HG02840 (cell line): ENCODE measurements around the gene XPO4.
"Not testable (repeated sequence)": the region's sequence is repeated elsewhere in the genome, so short reads cannot be mapped to it uniquely, and the experiment has no call there.

Source experiments
- ATAC-seq: cut with Tn5 transposase; IDR thresholded peaks from one replicate; pipeline ENCODE4 v1.9.1; 2021; ENCODE audit warnings: mild to moderate bottlenecking, moderate library complexity, moderate number of reproducible peaks; ENCODE audit not compliant: unreplicated experiment, low FRiP score

Gene XPO4

DNA sequence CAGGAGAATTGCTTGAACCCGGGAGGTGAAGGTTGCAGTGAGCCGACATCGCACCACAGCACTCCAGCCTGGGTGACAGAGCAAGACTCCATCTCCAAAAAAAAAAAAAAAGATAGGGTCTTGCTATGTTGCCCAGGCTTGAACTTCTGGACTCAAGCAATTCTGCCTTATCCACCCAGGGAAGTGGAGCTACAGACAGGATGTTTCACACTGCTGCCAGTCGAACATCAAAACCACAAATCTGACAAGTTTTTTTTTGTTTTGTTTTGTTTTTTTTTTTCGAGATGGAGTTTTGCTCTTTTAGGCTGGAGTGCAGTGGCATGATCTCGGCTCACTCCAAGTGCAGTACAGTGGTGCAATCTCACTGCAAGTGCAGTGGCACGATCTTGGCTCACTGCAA is 10.8 kb downstream of the XPO4 start:
- no peak for ATAC-seq

DNA sequence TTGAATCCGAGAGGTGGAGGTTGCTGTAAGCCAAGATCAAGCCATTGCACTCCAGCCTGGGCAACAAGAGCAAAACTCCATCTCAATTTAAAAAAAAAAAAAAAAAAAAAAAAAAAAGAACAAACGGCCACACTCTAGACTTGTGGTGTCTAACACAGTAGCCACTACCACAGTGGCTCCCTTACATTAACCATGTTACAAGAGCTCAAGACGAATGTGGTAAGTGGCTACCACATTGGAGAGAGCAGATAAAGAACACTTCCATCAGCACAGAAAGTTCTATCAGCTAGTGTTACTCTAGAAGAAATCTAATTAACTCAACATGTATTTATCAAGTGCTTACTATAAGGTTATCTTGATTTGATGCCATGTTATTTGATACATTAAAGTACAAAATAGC is 11.5 kb downstream of the XPO4 start:
- ATAC-seq, result no peak

DNA sequence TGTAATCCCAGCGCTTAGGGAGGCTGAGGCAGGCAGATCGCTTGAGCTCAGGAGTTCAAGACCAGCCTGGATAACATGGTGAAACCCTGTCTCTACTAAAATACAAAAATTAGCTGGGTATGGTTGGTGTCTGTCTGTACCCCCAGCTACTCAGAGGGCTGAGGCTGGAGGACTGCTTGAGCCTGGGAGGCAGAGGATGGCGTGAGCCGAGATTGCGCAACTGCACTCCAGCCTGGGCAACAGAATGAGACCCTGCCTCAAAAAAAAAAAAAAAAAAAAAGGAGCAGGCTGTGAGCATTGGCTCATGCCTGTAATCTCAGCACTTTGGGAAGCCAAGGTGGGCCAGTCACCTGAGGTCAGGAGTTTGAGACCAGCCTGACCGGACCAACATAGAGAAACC is 12.0 kb downstream of the XPO4 start:
- not testable (repeated sequence) for ATAC-seq

DNA sequence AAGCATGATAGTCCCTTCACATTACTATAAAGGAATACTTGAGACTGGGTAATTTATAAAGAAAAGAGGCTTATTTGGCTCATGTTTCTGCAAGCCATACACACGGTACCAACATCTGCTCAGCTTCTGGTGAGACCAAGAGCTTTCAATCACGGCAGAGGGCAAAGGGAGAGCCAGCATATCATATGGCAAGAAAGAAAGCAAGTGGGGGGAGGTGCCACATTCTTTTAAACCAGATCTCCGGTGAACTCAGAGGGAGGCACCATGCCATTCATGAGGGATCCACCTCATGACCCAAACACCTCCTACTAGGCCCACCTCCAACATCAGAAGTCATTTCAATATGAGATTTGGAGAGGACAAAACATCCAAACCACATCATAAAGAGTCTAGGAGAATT is 20.3 kb downstream of the XPO4 start:
- no peak for ATAC-seq

DNA sequence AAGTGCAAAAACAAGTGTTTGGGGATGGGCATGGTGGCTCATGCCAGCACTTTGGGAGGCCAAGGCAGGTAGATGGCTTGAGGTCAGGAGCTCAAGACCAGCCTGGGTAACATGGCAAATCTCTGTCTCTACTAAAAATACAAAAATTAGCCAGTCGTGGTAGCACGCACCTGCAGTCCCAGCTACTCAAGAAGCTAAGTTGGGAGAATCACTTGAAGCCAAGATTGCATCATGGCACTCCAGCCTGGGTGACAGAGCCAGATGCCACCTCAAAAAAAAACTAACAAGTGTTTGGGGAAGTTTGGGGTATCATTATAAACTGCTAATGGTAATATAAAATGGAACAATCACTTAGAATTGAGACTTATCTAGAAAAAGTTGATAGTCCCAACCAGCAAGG is 24.6 kb downstream of the XPO4 start:
- no peak for ATAC-seq

DNA sequence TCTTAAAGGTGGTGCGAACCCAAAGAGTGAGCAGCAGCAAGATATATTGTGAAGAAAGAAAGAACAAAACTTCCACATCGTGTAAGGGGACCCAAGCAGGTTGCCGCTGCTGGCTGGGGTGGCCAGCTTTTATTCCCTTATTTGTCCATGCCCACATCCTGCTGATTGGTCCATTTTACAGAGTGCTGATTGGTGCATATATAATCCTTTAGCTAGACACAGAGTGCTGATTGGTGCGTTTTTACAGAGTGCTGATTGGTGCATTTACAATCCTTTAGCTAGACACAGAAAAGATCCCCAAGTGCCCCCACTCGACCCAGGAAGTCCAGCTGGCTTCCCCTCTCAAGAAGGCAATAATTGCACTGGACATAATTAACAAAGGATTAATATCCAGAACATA is 25.7 kb downstream of the XPO4 start:
- not testable (repeated sequence) for ATAC-seq

DNA sequence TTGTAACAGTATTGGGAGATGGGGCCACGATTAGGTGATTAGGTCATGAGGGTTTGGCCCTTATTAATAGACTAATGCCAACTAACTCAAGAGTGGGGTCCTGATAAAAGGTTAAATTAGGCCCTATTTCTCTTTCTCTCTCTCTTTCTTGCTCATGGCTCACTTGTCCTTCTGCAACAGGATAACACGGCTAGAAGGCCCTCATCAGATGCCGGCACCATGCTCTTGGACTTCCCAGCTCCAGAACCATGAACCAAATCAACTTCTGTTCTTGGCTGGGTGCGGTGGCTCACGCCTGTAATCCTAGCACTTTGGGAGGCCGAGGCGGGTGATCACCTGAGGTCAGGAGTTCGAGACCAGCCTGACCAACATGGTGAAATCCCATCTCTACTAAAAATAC is 28.1 kb downstream of the XPO4 start:
- not testable (repeated sequence) for ATAC-seq

DNA sequence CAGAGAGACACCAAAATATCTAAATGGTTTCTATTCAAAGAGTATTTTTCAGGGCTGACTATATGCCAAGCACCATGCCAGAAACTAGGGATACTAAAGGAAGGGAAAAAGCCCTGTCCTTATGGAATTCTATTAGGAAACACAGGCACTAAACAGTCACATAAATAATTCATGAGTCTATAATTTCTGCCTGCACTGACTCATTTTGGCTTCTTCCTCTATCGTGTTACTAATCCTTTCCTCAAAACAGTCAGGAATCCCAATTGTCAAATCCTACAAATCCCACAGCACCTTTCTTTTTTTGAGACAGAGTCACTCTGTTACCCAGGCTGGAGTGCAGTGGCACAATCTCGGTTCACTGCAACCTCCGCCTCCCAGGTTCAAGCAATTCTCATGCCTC is 29.2 kb downstream of the XPO4 start:
- ATAC-seq, result no peak

DNA sequence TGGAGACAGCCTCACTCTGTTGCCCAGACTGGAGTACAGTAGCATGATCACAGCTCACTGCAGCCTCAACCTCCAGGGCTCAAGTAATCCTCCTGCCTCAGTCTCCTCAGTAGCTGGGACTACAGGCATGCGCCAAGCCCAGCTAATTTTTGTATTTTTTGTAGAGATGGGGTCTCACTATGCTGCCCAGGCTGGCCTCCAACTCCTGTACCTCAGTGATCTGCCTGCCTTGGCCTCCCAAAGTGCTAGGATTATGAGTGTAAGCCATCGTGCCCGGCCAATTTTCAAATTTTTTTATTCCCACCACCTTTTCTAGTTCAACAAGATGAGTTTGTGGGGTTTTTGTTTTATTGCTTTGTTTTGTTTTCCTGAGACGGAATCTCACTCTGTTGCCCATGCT is 31.7 kb downstream of the XPO4 start:
- no peak for ATAC-seq

DNA sequence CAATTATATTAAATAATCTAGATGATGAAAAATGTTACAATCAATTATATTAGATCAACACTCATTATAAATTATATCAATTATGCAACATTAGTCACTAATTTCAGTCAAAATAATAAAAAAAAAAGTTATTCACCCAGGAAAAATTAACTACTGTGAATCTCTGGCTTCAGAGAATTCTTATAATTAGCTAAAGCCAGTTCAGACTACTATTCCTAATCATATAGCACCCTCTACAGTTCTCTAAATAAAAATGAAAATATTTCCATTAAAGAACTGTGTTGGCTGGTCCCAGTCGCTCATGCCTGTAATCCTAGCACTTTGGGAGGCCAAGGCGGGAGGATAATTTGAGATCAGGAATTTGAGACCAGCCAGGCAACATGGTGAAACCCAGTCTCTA is 33.0 kb downstream of the XPO4 start:
- ATAC-seq, result no peak

DNA sequence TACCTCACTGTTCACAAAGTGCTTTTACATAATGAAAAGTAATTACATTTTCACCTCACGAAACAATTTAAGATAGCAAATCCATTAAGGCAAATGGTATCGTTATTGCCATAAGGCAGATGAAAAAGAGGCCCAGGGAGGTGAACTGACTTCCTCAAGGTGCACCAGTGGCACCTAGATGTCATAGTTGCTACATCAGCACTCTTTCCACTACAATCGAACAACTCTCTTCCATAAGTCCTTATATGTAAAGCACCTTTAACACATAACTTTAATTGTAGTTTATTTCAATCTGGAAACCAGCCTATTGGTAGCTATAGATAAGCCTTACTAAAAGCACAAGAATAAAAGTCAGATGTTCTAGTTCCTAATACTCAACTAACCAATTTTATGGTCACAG is 35.1 kb downstream of the XPO4 start:
- ATAC-seq, result no peak

DNA sequence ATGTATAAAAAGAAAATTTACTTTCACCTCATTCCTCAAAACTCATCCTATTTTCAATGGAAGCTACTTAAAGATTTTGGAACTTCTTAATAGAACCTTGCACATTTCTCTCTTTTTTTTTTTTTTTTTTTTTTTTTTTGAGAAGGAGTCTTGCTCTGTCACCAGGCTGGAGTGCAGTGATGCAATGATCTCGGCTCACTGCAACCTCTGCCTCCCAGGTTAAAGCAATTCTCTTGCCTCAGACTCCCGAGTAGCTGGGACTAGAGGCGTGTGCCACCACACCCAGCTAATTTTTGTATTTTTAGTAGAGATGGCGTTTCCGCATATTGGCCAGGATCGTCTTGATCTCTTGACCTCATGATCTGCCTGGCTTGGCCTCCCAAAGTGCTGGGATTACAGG is 40.9 kb downstream of the XPO4 start:
- not testable (repeated sequence) for ATAC-seq

DNA sequence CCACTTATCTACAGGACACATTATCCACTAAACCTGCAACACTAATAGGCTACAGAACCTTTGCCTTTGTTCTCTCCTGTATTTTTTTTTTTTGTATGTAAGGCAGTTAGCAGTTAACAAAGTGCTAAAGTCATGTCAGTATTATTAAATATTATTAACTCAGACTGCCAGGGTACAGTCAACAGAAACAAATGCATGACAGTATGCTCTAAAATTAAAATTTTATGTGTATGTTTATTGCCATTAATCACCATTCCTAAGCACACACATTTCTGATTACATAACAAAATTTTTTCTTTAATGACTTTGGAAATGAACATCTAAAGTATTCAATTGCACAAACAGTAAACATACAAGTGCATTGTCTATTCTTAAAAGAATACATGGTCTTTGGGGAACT is 41.7 kb downstream of the XPO4 start:
- ATAC-seq, result no peak

DNA sequence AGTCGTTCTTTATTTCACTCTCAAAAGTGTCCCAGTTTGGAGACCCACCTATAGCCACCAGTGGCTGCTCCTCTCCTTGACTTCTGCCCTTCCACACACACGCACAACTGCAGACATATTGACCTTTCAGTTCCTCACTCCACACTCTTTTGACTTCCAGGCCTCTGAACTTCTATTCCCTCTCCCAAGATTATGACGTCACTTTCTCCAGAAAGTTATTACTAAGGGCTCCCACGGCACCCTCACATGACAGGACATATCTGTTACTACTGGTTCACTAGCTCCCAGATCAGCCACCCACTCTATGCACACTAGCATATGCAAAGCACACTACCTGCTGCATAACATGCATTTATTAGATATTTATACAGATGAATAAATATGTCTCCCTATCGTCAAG is 45.9 kb downstream of the XPO4 start:
- ATAC-seq, result no peak

DNA sequence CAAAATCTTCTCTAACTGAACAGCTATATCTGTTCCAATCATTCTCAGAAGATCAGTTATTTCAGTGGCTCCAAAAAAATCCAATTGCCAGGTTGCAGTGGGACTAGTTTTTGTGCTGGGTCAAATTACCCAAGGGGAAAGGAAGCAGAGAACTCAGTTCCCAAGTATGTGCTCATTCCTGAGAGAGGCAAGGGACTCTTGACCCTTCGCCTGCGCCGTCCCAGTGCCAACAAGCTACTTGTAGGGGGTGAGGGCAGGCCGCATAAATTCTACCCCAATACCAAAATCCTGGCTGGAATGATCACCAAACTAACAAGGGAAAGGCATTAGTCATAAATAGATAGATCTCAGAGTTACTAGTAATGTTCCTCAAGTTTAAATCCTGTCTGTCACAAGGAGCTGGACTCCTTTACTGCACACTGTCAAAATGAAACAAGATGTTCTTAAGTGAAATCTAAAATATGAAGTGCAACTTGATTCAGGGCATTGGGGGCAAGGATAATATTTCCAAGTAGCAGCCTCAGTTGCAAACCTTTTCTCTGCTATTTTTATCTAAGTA is 50.6 kb downstream of the XPO4 start:
- no peak for ATAC-seq

DNA sequence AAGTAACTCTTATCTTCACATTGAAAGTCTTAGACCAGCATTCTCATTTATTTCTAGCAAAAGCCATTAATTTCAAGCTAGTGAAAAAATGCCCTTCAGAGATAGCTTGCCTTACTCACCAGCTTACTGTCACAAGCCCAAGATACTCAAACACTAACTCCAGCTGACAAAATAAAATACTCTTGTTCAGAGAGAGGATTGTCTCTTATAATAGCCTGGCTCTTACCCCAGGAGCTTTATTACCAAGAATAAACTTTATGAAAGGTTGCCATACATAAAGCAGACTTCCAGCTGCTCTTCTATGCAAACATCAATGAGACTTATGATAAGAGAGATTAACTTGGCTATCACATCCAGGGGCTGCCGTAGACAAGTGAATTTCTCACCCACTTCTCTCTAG is 53.6 kb downstream of the XPO4 start:
- ATAC-seq, result no peak

DNA sequence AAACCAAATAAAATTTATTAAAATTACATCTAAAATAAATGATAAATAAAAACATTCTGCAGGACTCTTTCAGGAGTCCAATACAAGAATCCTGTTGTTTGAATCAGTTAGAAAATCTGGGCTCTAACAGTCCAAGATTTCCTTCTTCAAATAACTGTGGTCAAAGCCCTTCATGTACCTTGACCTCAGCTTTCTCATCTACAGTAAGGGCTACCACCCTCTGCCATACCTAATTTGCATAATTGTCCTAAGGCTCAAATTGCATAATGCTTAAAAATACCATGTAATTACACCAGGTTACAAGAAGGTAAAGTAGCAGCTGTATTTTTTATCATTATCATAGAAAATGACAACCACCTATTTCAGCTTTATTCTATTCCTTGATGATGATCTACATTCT is 54.3 kb downstream of the XPO4 start:
- no peak for ATAC-seq

DNA sequence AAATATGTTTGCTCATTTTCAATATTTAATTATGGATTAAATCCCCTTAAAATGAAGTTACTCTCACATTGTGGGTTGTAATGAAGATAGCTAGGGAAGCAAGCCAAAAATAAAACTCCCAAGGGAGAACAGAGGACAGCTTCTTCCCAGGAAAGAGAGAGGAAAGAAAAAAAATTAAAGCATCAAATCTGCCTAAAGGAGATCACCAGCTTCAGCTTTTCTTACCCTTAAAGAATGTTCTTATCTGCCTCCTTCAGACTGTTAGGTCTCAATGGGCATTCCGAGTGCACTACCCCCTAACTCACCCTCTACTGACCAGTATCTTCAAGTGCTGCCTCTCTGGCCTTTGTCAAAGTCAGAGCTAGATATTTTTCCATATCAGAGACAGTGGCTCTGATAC is 55.2 kb downstream of the XPO4 start:
- no peak for ATAC-seq

DNA sequence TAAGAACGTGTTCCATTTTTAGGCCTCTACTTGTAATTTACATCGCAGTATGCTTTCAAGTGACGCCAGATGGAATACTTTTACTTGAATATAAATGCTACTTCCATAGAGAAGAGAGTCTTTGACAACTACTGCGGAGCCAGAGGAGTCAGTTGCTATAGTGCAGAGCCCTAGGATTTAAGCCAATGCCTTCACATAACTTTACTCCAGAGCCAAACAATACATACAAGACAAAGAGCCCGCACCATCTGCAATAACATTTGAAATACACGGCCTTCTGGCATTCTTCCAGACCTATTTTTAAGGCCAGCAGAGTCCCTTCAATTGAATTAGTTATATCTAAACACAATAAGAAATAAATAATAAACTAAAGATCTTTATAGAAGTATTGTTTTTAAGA is 59.4 kb downstream of the XPO4 start:
- ATAC-seq, result no peak

DNA sequence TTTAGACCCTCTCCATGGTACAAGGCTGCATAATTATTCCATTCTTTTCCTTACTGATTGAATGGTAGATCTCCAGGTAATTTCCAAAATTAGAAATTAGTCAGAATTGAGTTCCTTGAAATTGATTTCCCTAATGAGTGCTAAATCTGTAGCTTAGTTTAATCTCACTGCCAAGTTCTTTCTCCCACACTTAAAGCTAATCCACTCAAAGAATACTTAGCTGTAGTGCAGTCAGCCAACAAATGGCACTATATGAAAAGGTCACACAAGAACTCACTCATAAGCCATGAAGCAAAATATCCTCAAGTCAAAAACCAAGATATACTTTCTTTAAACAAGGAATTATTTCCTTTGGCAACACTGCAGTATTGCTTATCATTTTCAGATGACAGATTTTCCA is 62.0 kb downstream of the XPO4 start:
- no peak for ATAC-seq

DNA sequence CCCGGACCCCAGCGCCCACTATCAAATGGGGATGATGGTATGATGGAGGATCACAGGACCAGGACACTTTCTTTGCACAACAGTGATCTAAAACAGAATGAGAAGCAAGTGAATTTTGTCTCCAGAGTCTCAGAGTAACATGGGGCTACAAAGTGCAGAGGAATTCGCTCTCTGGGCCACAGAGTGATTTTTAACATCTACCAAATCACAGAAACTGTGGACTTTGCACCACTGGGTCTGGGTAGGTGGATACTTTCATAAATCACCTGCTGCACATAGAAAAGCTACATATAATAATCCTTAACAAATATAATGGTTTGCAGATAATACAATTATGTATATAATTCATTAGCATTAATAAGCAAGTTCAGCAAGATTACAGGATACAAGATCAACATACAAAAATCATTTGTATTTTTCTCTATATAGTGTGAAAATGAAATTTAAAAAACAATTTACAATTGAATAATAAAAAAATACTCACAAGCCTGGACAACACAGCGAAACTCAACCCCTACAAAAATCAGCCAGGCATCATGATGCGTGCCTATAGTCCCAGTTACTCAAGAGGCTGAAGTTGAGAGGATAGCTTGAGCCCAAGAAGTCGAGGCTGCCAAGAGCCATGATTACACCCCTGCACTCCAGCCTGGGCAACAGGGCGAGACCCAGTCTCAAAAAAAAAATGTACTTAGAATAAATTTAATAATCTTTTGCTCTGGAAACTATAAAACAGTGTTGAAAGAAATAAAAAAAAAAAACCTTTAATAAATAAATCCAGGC is 68.5 kb downstream of the XPO4 start:
- no peak for ATAC-seq

DNA sequence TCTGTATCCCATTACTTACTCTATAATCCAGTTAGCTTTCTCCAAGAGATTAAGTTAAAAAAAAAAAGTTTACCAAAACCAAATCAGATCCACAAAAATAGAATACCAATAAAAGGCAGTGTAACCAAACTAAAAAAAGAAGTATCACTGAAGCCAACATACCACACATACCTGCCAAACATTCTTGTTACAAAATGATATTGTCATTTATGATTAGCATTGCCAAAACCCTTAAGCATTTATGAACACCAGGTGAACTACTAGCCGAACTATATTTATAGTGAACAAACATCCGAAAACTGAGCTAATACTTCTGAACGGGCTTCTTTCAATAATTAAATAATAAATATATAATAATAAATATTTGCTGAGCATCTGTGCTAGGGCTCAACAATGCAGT is 69.7 kb downstream of the XPO4 start:
- ATAC-seq, result no peak

DNA sequence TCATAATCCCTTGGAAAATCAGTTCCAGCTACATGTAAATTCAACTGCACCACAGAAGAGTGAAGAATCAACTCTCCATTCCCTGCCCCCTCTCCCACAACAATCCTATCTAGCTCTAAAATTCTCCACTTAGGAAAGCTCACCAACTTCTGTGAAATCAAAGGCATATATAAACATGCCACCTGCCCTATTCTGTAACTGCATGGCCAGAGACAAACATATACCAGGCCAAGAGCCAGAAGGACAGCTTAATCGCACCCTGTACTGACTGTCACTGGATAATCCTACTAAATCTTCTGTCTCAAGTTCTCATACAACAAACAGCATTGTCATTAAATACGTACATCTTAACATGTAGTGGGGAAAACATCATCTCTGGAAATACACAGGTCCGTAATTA is 70.6 kb downstream of the XPO4 start:
- no peak for ATAC-seq
